ENCODE data around the gene ARHGEF37. TPM values are rescaled to one million over a fixed set of nuclear protein-coding genes. Genes with fewer than 3 reads are reported as not detected.

ARHGEF37 gene
- total RNA-seq, 1 donor from 2014 or later, result 1.1 TPM

- POLR2A ChIA-PET, result interaction anchor here (0.5 kb wide), 1 partner anchor 289 kb away, joined by 5 read pairs; no protein-coding TSS in a partner anchor
- ATAC-seq (ENCODE audit: low read depth) (no peak), DNase-seq (no peak)
- CTCF ChIA-PET, result no interaction called here
- no peaks in the 10 kb centered on the region for H3K9me3 Mint-ChIP-seq
- peaks cover 24% of the 10 kb centered on the region for H3K4me1 Mint-ChIP-seq
- intact Hi-C loops (cut with micrococcal nuclease), result no loop called here
- no peak overlapping the region for H3K27ac Mint-ChIP-seq
- TF ChIP-seq CTCF (IDR thresholded peaks at IDR 0.05), result no peak
- no peak overlapping the region for H3K4me3 Mint-ChIP-seq
- H3K36me3 Mint-ChIP-seq (ENCODE audit: low read depth), result no peaks in the 10 kb centered on the region
- H3K27me3 Mint-ChIP-seq, result no peaks in the 10 kb centered on the region
Measured at GRCh38 chr5:149603210-149603609, 21.9 kb downstream of the ARHGEF37 start.

GRCh38 chr5:149603920-149604319 is 22.6 kb downstream of the ARHGEF37 start:
- DNase-seq (no peak), ATAC-seq (ENCODE audit: low read depth) (no peak)
- peaks cover 22% of the 10 kb centered on the region for H3K4me1 Mint-ChIP-seq
- POLR2A ChIA-PET, result no interaction called here
- H3K4me3 Mint-ChIP-seq, result no peak overlapping the region
- TF ChIP-seq CTCF (IDR thresholded peaks at IDR 0.05), result no peak
- H3K36me3 Mint-ChIP-seq (ENCODE audit: low read depth), result no peaks in the 10 kb centered on the region
- CTCF ChIA-PET, result no interaction called here
- H3K27me3 Mint-ChIP-seq, result no peaks in the 10 kb centered on the region
- H3K27ac Mint-ChIP-seq, result no peak overlapping the region
- H3K9me3 Mint-ChIP-seq, result no peaks in the 10 kb centered on the region
- intact Hi-C loops (cut with micrococcal nuclease), result no loop called here

- TF ChIP-seq CTCF (IDR thresholded peaks at IDR 0.05), result no peak
- peak overlapping the region; percentile 31 for H3K27ac Mint-ChIP-seq
Measured at GRCh38 chr5:149604321-149604720, 23.0 kb downstream of the ARHGEF37 start.

GRCh38 chr5:149605354-149605997 is 24.2 kb downstream of the ARHGEF37 start:
- H3K9me3 Mint-ChIP-seq, result peaks cover 3% of the 10 kb centered on the region
- intact Hi-C loops (cut with micrococcal nuclease), result no loop called here
- ChIA-PET CTCF (interaction anchor here (1.4 kb wide), 1 partner anchor 13 kb away, joined by 6 read pairs; no protein-coding TSS in a partner anchor), POLR2A (interaction anchor here (1.3 kb wide), 1 partner anchor 54 kb away, joined by 6 read pairs; the partner anchor contains the start of gene CSNK1A1)
- H3K36me3 Mint-ChIP-seq (ENCODE audit: low read depth), result no peaks in the 10 kb centered on the region
- no peaks in the 10 kb centered on the region for H3K27me3 Mint-ChIP-seq
- H3K27ac Mint-ChIP-seq, result no peak overlapping the region
- H3K4me1 Mint-ChIP-seq, result peaks cover 22% of the 10 kb centered on the region
- no peak for TF ChIP-seq CTCF (IDR thresholded peaks at IDR 0.05)
- no peak overlapping the region for H3K4me3 Mint-ChIP-seq
- ATAC-seq (ENCODE audit: low read depth) (no peak), DNase-seq (no peak)

More at GRCh38 chr5:149604321-149604720, 23.0 kb downstream of the ARHGEF37 start:
- CTCF ChIA-PET, result no interaction called here
- Mint-ChIP-seq H3K36me3 (ENCODE audit: low read depth) (no peaks in the 10 kb centered on the region), H3K4me1 (peaks cover 22% of the 10 kb centered on the region), H3K9me3 (peaks cover 3% of the 10 kb centered on the region), H3K4me3 (no peak overlapping the region), H3K27me3 (no peaks in the 10 kb centered on the region)
- ATAC-seq (ENCODE audit: low read depth) (no peak), DNase-seq (no peak)
- POLR2A ChIA-PET, result interaction anchor here (0.7 kb wide), 2 partner anchors 24 to 361 kb away, joined by 3 to 7 read pairs; no protein-coding TSS in a partner anchor
- intact Hi-C loops (cut with micrococcal nuclease), result no loop called here

GRCh38 chr5:149605998-149606724 is 24.9 kb downstream of the ARHGEF37 start:
- H3K4me1 Mint-ChIP-seq, result peaks cover 22% of the 10 kb centered on the region
- peaks cover 3% of the 10 kb centered on the region for H3K9me3 Mint-ChIP-seq
- DNase-seq, result no peak
- ChIA-PET POLR2A (interaction anchor here (1.3 kb wide), 1 partner anchor 55 kb away, joined by 6 read pairs; the partner anchor contains the start of gene CSNK1A1), CTCF (interaction anchor here (1.4 kb wide), 1 partner anchor 12 kb away, joined by 6 read pairs; no protein-coding TSS in a partner anchor)
- intact Hi-C loops (cut with micrococcal nuclease), result loop anchor here (1.0 kb wide), 1 partner anchor 12 kb away; no protein-coding TSS in a partner anchor
- H3K36me3 Mint-ChIP-seq (ENCODE audit: low read depth), result no peaks in the 10 kb centered on the region
- ATAC-seq (ENCODE audit: low read depth), result peak; percentile 81
- H3K4me3 Mint-ChIP-seq, result peak overlapping the region; percentile 59
- H3K27me3 Mint-ChIP-seq, result no peaks in the 10 kb centered on the region
- H3K27ac Mint-ChIP-seq, result peak overlapping the region; percentile 77
- TF ChIP-seq CTCF (IDR thresholded peaks at IDR 0.05), result no peak

All from activated B cell treated with CpG ODN at 0.5 μM for 24 hours (primary cell).